ENCODE measurements around the gene SHANK1.

DNA sequence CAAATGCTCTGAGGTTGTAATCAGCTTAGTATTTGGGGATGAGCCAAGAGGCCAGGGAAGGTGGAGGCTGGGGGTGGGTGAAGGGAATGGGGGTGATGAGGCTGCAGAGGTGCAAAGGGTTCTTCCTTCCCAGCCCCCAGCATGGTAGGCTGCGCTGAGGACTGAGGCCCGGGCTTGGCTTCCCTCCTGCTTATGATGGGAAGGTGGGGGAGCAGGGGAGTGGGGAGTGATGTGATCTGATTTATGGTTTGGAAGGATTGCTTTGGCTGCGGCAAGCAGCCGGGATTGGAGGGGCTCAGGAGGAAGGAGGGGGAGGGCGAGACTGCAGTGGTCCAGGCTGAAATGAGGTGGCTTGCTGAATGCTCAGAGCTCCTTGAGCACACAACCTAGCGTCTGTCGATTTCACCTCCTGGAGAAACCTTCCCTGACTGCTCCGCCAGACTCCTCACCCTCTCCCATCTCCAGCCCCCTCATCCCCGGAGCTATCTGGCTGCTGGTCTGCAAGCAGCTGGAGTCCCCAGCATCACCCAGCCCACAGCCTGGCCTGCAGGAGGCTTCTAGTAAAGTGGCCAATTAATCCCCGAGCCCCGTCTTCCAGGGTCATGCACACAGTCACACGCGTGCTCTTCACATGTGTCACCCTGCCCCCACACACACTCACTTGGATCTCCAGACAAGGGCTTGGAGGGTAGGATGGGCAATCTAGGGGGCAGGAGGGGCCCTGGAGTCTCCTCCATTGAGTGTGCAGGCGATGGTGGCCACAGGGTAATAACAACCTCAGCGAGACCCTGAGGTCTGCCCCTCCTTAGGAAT is 2.8 kb upstream of the SHANK1 start:
- TF ChIP-seq, protein P1, sequence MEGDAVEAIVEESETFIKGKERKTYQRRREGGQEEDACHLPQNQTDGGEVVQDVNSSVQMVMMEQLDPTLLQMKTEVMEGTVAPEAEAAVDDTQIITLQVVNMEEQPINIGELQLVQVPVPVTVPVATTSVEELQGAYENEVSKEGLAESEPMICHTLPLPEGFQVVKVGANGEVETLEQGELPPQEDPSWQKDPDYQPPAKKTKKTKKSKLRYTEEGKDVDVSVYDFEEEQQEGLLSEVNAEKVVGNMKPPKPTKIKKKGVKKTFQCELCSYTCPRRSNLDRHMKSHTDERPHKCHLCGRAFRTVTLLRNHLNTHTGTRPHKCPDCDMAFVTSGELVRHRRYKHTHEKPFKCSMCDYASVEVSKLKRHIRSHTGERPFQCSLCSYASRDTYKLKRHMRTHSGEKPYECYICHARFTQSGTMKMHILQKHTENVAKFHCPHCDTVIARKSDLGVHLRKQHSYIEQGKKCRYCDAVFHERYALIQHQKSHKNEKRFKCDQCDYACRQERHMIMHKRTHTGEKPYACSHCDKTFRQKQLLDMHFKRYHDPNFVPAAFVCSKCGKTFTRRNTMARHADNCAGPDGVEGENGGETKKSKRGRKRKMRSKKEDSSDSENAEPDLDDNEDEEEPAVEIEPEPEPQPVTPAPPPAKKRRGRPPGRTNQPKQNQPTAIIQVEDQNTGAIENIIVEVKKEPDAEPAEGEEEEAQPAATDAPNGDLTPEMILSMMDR (IDR thresholded peaks at IDR 0.05; ENCODE audit: extremely low read depth in 1 of 2, insufficient read depth in 1 of 2, low read depth in 1 of 2, low read length in 2 of 2) = no peak
- TF ChIP-seq POLR2AphosphoS5 (IDR thresholded peaks at IDR 0.05; ENCODE audit: insufficient read depth, low read depth, low read length) (no peak), JUN (IDR thresholded peaks at IDR 0.05; ENCODE audit: borderline replicate concordance, insufficient read depth, insufficient read length, low read depth) (no peak), EZH2 (IDR thresholded peaks at IDR 0.05; ENCODE audit: borderline replicate concordance, low read depth, low read length, severe bottlenecking) (no peak), POLR2A (IDR thresholded peaks at IDR 0.05; ENCODE audit: low read depth, low read length) (no peak), GATA2 (IDR thresholded peaks at IDR 0.05; ENCODE audit: insufficient read depth, insufficient read length, low read depth, low read length) (no peak), MYC (IDR thresholded peaks at IDR 0.05; ENCODE audit: low read depth, low read length) (no peak)
- TF ChIP-seq, protein P2, sequence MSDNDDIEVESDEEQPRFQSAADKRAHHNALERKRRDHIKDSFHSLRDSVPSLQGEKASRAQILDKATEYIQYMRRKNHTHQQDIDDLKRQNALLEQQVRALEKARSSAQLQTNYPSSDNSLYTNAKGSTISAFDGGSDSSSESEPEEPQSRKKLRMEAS (IDR thresholded peaks at IDR 0.05; ENCODE audit: insufficient read depth, insufficient read length) = no peak

Measured in endothelial cell of umbilical vein (primary cell).